ENCODE data around the gene TTC31.
A peak's percentile ranks its signal among the peaks of the same experiment; 100 is the strongest.

TTC31 gene

GRCh38 chr2:74482801-74483674 is at the start of gene TTC31, which contains the start of gene CCDC142:
Gene TTC31 (plus strand): TSS chr2:74483081. CDS start chr2:74483096, 15 bp downstream.
Gene CCDC142 (minus strand): TSS chr2:74482998. CDS start chr2:74482837, 161 bp downstream.
- DNase-seq, result peak; percentile 93

GRCh38 chr2:74436111-74436805 is 46.6 kb upstream of the TTC31 start:
- DNase-seq, result no peak

GRCh38 chr2:74436848-74437695 is 45.8 kb upstream of the TTC31 start:
- peak; percentile 9 for DNase-seq

- DNase-seq, result no peak
These were observed 44.6 kb upstream of the TTC31 start for GRCh38 chr2:74438248-74438647.

GRCh38 chr2:74439373-74439772 is 43.5 kb upstream of the TTC31 start:
- DNase-seq, result no peak

GRCh38 chr2:74439803-74440377 is 43.0 kb upstream of the TTC31 start:
- DNase-seq, result no peak

GRCh38 chr2:74440378-74441169 is 42.3 kb upstream of the TTC31 start:
- DNase-seq, result peak; percentile 86

- DNase-seq, result peak; percentile 66
These were observed 41.7 kb upstream of the TTC31 start for GRCh38 chr2:74441170-74441689.

GRCh38 chr2:74441690-74442482 is 41.0 kb upstream of the TTC31 start, which contains the start of gene RTKN:
Gene RTKN (minus strand): TSS chr2:74441937. CDS start chr2:74441816, 121 bp downstream.
- peak; percentile 70 for DNase-seq

GRCh38 chr2:74442483-74443297 is 40.2 kb upstream of the TTC31 start:
- peak; percentile 13 for DNase-seq

- DNase-seq, result peak; percentile 39
These were observed 38.2 kb upstream of the TTC31 start for GRCh38 chr2:74444498-74445318.

- no peak for DNase-seq
These were observed 35.5 kb upstream of the TTC31 start for GRCh38 chr2:74447230-74447999.

- DNase-seq, result no peak
These were observed 34.1 kb upstream of the TTC31 start for GRCh38 chr2:74448771-74449170.

- DNase-seq, result no peak
These were observed 32.2 kb upstream of the TTC31 start for GRCh38 chr2:74450570-74451190.

- DNase-seq, result peak; percentile 94
These were observed 28.0 kb upstream of the TTC31 start, which contains the start of gene INO80B for GRCh38 chr2:74454654-74455511. Gene INO80B (plus strand): TSS chr2:74455087. CDS start chr2:74455117, 30 bp downstream.

GRCh38 chr2:74457129-74457548 is 25.7 kb upstream of the TTC31 start:
- no peak for DNase-seq

All from NCI-H69 (cell line).